Measurements from ENCODE around the gene GPR55. TPM values are rescaled to one million over a fixed set of nuclear protein-coding genes. Genes with fewer than 3 reads are reported as not detected.

GPR55 gene
- total RNA-seq, 2 donors from 2014 or later: 0.08 TPM; not detected in 1

DNA sequence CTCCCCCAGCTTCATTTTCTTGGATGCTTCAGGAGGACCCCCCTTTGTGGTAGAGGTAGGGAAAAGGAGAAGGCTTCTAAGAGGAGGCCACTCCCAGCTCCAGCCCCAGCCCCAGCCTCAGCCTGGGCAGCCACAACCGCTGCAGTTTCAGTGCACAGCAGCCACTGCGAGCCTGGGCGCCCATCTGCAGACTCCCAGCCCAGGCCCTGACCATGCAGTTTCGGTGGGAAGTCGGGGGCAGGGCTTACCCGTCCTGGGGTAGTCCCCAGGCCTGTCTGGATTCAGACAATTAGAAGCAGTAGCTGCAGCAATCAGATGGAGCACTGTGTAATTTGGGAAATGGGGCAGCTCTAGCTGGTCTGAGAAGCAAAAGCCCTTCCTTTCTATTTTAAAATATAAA lies 31.7 kb downstream of the GPR55 start:
- intact Hi-C loops (cut with DNase I): no loop called here
- no peak for ATAC-seq
- DNase-seq: no peak

DNA sequence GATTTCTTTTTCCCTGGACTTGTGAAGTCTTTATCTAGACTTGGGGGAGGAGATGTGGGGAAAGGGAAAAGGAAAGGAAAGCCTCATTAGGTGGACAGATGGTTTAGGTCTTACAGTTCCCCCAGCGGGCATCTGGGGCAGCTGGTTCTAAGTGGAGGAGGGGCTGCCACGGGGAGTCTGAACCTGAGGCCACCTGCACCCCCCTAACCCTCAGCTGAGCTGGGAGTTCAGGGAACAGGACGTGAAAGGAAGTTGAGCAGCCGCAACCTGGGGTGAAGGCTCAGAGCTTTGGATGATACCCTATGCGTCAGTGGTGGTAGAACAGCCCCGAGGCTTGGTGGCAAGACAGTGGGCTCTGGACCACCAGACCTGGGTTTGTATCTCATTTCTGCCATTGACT lies 33.5 kb downstream of the GPR55 start:
- intact Hi-C loops (cut with DNase I): no loop called here
- ATAC-seq (no peak), DNase-seq (no peak)

- intact Hi-C loops (cut with DNase I): no loop called here
- no peak for ATAC-seq
- no peak for DNase-seq
These were observed 34.0 kb downstream of the GPR55 start for GRCh38 chr2:230891064-230891463.

DNA sequence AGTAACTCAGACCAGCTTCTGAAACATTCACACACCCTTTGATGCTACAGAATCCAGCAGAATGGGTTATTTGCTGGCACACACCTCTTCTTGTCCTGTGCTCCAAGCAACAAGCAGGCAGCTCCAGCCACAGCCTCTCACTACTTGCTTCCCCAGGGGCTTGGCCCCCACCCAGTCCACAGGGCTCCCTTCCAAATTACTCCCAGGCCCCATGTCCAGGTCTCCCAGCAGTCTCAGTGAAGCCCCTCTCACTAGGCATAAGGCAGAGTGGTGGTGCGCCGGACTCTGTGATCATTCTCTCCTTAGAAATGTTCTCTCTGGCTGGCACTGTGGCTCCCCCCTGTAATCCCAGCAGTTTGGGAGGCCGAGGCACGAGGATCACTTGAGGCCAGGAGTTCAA lies 34.4 kb downstream of the GPR55 start:
- intact Hi-C loops (cut with DNase I): no loop called here
- ATAC-seq: no peak
- no peak for DNase-seq

- DNase-seq: peak; percentile 4
- no peak for ATAC-seq
- intact Hi-C loops (cut with DNase I): no loop called here
These were observed 35.0 kb downstream of the GPR55 start for GRCh38 chr2:230889911-230890601.

DNA sequence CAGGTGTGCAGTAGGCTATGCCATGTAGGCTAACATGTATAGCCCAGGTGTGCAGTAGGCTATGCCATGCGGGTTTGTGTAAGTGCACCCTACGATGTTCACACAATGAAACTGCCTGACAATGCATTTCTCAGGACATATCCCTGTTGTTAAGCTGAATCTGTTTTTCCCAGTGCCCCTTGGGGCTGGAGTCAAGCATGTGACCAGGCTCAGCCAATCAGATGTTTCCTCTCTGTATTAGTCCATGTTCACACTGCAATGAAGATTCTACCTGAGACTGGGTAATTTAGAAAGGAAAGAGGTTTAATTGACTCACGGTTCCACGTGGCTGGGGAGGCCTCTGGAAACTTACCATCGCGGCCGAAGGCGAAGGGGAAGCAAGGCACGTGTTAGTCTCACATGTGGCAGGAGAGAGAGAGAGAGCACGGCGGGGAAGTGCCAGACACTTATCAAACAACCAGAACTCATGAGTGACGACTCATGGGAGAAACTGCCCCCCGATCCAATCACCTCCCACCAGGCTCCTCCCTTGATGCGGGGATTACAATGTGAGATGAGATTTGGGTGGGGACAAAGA lies 36.1 kb downstream of the GPR55 start:
- DNase-seq (no peak), ATAC-seq (no peak)
- intact Hi-C loops (cut with DNase I): no loop called here

- intact Hi-C loops (cut with DNase I): no loop called here
- ATAC-seq (no peak), DNase-seq (no peak)
These were observed 37.7 kb downstream of the GPR55 start for GRCh38 chr2:230887342-230887741.

GRCh38 chr2:230886671-230887071 lies 38.4 kb downstream of the GPR55 start:
- no peak for DNase-seq
- intact Hi-C loops (cut with DNase I): no loop called here
- no peak for ATAC-seq

- DNase-seq (no peak), ATAC-seq (no peak)
- intact Hi-C loops (cut with DNase I): no loop called here
These were observed 38.8 kb downstream of the GPR55 start for GRCh38 chr2:230886206-230886605.

GRCh38 chr2:230885463-230886130 lies 39.4 kb downstream of the GPR55 start:
- intact Hi-C loops (cut with DNase I): no loop called here
- DNase-seq: no peak
- ATAC-seq: peak in 1 of 2 donors; percentile 12

GRCh38 chr2:230881840-230882239 lies 43.2 kb downstream of the GPR55 start:
- DNase-seq (no peak), ATAC-seq (no peak)
- intact Hi-C loops (cut with DNase I): no loop called here

DNA sequence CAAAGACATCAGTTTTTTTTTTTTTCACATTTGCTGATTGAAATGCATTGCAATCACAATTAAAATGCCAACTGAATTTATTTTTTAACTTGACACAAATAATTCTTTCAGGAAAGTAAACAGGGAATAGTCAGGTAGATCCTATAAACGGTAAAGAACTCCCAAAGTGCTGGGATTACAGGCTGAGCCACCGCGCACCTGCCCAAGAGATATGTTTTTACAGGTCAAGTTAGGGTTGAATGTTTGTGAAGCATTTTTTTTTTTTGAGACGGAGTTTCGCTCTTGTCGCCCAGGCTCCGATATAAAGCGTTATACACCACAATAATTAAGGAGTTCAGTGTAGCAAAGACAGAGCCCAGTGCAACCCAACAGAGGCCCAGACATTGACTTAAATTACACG lies 45.2 kb downstream of the GPR55 start:
- DNase-seq: no peak
- intact Hi-C loops (cut with DNase I): no loop called here
- ATAC-seq: no peak

DNA sequence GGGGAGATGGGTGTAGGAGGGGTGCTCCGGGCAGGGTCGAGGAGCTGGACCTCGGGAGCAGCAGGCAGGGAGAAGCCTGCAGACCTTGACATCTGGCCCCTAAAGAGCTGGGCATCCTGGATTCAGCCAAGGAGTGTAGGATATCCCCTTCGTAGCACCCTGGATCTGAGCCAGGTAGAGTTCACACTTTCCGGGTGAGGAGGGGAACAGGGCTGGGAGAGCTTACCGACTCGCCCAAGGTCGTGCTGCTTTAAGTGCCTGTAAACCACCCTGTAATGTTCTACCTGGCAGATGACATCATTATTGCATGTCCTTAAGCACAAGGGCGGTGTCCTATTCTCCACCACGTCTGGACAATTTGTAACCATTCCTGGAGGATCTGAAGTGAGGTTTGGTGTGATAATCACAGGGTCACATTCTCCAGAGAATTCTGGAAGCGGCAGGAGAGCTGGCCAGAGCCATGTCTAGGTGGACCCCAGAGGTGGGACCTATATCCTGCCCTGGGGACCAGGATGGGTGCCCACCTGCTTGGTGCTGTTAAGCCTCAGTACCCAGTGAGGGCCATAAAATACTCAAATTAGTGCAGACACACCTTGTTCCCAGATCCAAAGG lies 45.7 kb downstream of the GPR55 start:
- DNase-seq (no peak), ATAC-seq (no peak)
- intact Hi-C loops (cut with DNase I): no loop called here

- intact Hi-C loops (cut with DNase I): no loop called here
- ATAC-seq: no peak
- DNase-seq: no peak
These were observed 46.3 kb downstream of the GPR55 start for GRCh38 chr2:230878599-230879188.

DNA sequence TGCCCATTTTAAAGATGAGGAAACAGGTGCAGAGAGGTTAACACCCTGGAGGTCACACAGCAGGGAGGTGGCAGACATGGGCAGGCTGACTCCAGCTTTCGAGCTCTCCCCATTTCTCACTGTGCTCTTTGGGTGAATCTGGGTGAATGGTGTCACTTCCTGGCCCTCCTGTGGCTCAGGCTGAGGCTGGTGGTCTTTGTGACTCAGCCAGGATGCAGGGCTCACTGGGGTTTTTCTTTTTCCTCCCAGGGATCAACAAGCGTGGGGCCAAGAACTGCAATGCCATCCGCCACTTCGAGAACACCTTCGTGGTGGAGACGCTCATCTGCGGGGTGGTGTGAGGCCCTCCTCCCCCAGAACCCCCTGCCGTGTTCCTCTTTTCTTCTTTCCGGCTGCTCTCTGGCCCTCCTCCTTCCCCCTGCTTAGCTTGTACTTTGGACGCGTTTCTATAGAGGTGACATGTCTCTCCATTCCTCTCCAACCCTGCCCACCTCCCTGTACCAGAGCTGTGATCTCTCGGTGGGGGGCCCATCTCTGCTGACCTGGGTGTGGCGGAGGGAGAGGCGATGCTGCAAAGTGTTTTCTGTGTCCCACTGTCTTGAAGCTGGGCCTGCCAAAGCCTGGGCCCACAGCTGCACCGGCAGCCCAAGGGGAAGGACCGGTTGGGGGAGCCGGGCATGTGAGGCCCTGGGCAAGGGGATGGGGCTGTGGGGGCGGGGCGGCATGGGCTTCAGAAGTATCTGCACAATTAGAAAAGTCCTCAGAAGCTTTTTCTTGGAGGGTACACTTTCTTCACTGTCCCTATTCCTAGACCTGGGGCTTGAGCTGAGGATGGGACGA lies 47.1 kb downstream of the GPR55 start:
- DNase-seq (no peak), ATAC-seq (peak; percentile 23 to 32)
- intact Hi-C loops (cut with DNase I): no loop called here

DNA sequence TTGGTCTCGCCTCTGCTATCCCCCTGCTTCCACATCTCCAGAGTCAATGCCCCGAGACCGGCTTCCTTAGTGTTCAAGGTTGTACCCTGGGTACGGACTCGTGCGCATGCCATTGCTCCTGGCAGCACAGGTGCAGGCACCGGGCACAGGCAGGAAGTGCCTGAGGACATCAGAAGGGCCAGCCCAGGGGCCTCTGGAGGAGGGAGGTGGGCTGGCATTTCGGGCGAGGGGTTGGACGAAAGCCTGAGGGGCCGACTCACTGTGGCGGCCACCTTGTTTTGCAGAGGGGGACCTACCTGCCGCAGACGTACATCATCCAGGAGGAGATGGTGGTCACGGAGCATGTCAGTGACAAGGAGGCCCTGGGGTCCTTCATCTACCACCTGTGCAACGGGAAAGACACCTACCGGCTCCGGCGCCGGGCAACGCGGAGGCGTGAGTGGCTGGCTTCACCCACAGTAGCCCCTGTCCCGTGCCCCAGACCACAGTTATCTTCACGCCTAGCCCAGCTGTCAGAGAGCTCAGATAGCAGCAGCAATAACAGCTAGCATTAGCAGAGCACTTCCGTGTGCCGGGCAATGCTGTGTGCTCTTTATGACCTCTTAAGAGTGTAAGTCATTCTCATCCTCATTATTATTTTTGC lies 47.8 kb downstream of the GPR55 start:
- DNase-seq: no peak
- peak; percentile 24 to 57 for ATAC-seq
- intact Hi-C loops (cut with DNase I): no loop called here

DNA sequence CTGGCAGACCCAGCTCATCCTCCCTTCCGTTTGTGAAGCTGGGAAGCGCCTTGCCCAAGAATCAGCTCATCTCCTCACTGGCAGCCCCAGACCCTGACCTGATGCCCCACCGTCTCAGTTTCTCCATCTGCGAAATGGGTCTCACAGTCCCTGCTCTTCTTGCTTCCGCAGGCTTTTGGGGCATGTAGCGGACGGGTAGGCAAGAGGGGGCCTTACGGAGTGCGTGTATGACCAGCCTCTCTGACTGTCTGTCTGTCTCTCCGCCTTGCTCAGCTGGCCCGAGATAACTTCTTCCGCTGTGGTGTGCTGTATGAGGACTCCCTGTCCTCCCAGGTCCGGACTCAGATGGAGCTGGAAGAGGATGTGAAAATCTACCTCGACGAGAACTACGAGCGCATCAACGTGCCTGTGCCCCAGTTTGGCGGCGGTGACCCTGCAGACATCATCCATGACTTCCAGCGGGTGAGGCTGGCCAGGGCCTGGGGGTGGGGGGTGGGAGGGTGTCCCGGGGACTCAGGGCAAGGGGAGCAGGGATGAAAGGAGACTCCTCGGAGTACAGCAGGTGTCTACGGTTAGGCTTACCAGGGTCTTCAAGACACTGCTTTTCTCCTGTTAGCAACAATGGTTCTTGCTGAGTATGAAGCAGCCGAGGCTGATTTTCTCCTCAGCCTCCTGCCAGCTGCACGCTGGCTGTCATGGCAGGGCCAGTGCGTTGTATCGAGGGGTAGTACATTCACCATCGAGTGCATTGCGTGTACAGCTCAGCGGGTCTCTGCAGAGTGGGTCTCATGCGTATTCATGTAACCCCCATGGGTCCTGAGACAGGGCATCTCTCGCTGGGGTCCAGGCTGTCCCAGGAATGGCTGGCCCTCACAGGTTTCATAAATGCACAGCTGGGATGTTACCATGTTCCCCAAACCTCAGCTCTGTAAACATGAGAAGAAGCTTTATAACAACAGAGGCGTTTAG lies 49.4 kb downstream of the GPR55 start:
- DNase-seq: no peak
- intact Hi-C loops (cut with DNase I): no loop called here
- ATAC-seq: no peak

DNA sequence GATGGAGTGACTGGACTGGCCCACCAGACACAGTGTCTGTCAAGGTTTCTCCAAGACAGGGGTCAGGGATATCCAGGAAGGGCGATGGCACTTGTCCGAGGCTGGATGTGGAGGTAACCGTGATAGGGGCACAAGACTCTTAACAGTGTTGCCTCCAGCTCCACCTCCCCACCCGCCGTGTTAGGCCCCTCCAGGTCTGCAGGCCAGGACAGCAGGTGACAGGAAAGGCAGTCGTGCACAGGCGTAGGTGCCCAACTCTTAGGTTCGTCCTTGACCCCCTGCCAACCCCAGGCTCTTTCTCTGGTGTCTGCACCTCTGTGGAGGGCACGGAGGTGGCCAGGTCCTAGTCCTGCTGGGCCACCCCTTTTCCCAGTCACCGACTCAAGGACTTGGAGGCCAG lies 50.2 kb downstream of the GPR55 start:
- ATAC-seq (no peak), DNase-seq (no peak)
- intact Hi-C loops (cut with DNase I): no loop called here

All from left cardiac atrium (tissue), 4 donors.